H54 (cell line): Measurements from ENCODE around the gene PUSL1.

Source experiments
- DNase-seq: peaks from one replicate; pipeline ENCODE4 v3.0.0; 2011; ENCODE audit warnings: low spot score, mixed read lengths; ENCODE audit not compliant: insufficient read length
- FAIRE-seq: peaks from 3 replicates; lab custom pipeline; 2011; peaks lifted over from hg19 to GRCh38; lab: Jason Lieb, UNC
- POLR2A ChIP-seq: IDR thresholded peaks from 2 replicates; pipeline ENCODE4 v1.6.1; 2011; ENCODE audit warnings: low read depth, mild to moderate bottlenecking, low read length

PUSL1 gene

GRCh38 chr1:1342584-1343115 lies 34.3 kb downstream of the PUSL1 start:
- FAIRE-seq, result no peak
- TF ChIP-seq POLR2A, result no peak
- no peak for DNase-seq

GRCh38 chr1:1343811-1344421 lies 35.5 kb downstream of the PUSL1 start:
- no peak for FAIRE-seq
- TF ChIP-seq POLR2A, result no peak
- DNase-seq, result no peak

GRCh38 chr1:1344655-1345361 lies 36.4 kb downstream of the PUSL1 start:
- FAIRE-seq (peak; percentile 71), DNase-seq (peak; percentile 94)
- TF ChIP-seq POLR2A, result no peak

- no peak for DNase-seq
- TF ChIP-seq POLR2A, result no peak
- no peak for FAIRE-seq
Observed at GRCh38 chr1:1345384-1345783, 37.0 kb downstream of the PUSL1 start.

GRCh38 chr1:1345860-1346500 lies 37.6 kb downstream of the PUSL1 start:
- TF ChIP-seq POLR2A, result no peak
- no peak for DNase-seq
- peak; percentile 33 for FAIRE-seq

- DNase-seq, result no peak
- FAIRE-seq, result no peak
- TF ChIP-seq POLR2A, result no peak
Observed at GRCh38 chr1:1346501-1346890, 38.1 kb downstream of the PUSL1 start.

GRCh38 chr1:1347026-1347595 lies 38.7 kb downstream of the PUSL1 start:
- FAIRE-seq, result no peak
- TF ChIP-seq POLR2A, result no peak
- DNase-seq, result no peak

- TF ChIP-seq POLR2A, result no peak
- no peak for FAIRE-seq
- DNase-seq, result peak; percentile 71
Observed at GRCh38 chr1:1347663-1348419, 39.4 kb downstream of the PUSL1 start.

- FAIRE-seq, result no peak
- DNase-seq, result no peak
- no peak for TF ChIP-seq POLR2A
Observed at GRCh38 chr1:1348420-1349255, 40.2 kb downstream of the PUSL1 start.

- DNase-seq, result no peak
- no peak; the same call in 1 of the 2 replicates for TF ChIP-seq POLR2A
- no peak for FAIRE-seq
Observed at GRCh38 chr1:1349256-1350012, 41.0 kb downstream of the PUSL1 start, which contains the start of gene DVL1. Gene DVL1 (minus strand): TSS chr1:1349418. CDS start chr1:1349065, 353 bp downstream.

- FAIRE-seq (no peak), DNase-seq (no peak)
- TF ChIP-seq POLR2A, result no peak
Observed at GRCh38 chr1:1351511-1352427, 43.4 kb downstream of the PUSL1 start.
